OCI-LY7 (cell line): ENCODE data around the gene RDH13. TPM values are rescaled to one million over a fixed set of nuclear protein-coding genes. Genes with fewer than 3 reads are reported as not detected.

Experiments used
- BruUV-seq: library from RNA; stranded (reverse); fragments of 400-500 nt; replicated peaks from 2 replicates; lab custom pipeline; 2021; lab: Mats Ljungman, UMichigan
- CTCF ChIA-PET: fragments of 300-600 bp; sonication (Branson Sonifier 250); formaldehyde crosslinking; loops from one replicate; lab custom pipeline; 2022; ENCODE audit warnings: antibody characterized with exemption; ENCODE audit not compliant: unreplicated experiment; lab: Charles Lee
- POLR2A ChIA-PET: fragments of 300-600 bp; sonication (Branson Sonifier 250); formaldehyde crosslinking; loops from one replicate; lab custom pipeline; 2022; ENCODE audit warnings: antibody characterized with exemption; lab: Charles Lee
- DNase-seq: peaks from one replicate; pipeline ENCODE4 v3.0.0-alpha.2; 2015; ENCODE audit warnings: low spot score
- H2AFZ ChIP-seq: fragments of 200-600 bp; sonication (generic), shearing (Covaris generic); 2 replicates; pipeline ENCODE4 v1.6.1; 2014; ENCODE audit warnings: mild to moderate bottlenecking, antibody characterized with exemption, low read length, moderate library complexity
- H3K27ac ChIP-seq: fragments of 200-600 bp; sonication (generic); 2 replicates; pipeline ENCODE4 v1.5.1; 2014; ENCODE audit warnings: mixed run types, low read depth, mild to moderate bottlenecking, moderate library complexity, low read length, inconsistent platforms; ENCODE audit not compliant: poor library complexity, severe bottlenecking
- H3K36me3 ChIP-seq: fragments of 200-600 bp; sonication (generic); 2 replicates; pipeline ENCODE4 v1.6.1; 2014; ENCODE audit warnings: mild to moderate bottlenecking, antibody characterized with exemption, low read length, moderate library complexity, mixed read lengths; ENCODE audit not compliant: insufficient read depth
- H3K4me1 ChIP-seq: fragments of 200-600 bp; sonication (generic); 2 replicates; pipeline ENCODE4 v1.5.1; 2014; ENCODE audit warnings: mild to moderate bottlenecking, low read length; ENCODE audit not compliant: insufficient read depth, poor library complexity, severe bottlenecking
- H3K4me2 ChIP-seq: fragments of 200-600 bp; sonication (generic); 2 replicates; pipeline ENCODE4 v1.6.1; 2014; ENCODE audit warnings: mild to moderate bottlenecking, low read length
- H3K4me3 ChIP-seq: fragments of 200-600 bp; sonication (generic); 2 replicates; pipeline ENCODE4 v1.5.1; 2014; ENCODE audit warnings: mild to moderate bottlenecking, low read depth, low read length; ENCODE audit not compliant: poor library complexity, severe bottlenecking
- H3K79me2 ChIP-seq: fragments of 200-600 bp; sonication (generic); 2 replicates; pipeline ENCODE4 v1.6.1; 2016; ENCODE audit warnings: low read depth, mild to moderate bottlenecking, low read length, moderate library complexity, mixed read lengths; ENCODE audit not compliant: insufficient read depth
- H3K9me2 ChIP-seq: fragments of 200-600 bp; sonication (generic); 2 replicates; pipeline ENCODE4 v1.6.1; 2016; ENCODE audit warnings: mild to moderate bottlenecking, low read length, mixed read lengths; ENCODE audit not compliant: insufficient read depth
- H3K9me3 ChIP-seq: fragments of 200-600 bp; sonication (generic); 2 replicates; pipeline ENCODE4 v1.6.1; 2014; ENCODE audit warnings: mild to moderate bottlenecking, mixed run types, low read length, mixed read lengths
- H4K20me1 ChIP-seq: fragments of 200-600 bp; sonication (generic); 2 replicates; pipeline ENCODE4 v1.6.1; 2014; ENCODE audit warnings: mild to moderate bottlenecking, antibody characterized with exemption, low read length, moderate library complexity, mixed read lengths; ENCODE audit not compliant: insufficient read depth
- CTCF ChIP-seq: fragments of 200-600 bp; sonication (generic); conservative IDR thresholded peaks from 2 replicates; pipeline ENCODE4 v1.5.1; 2014; ENCODE audit warnings: mild to moderate bottlenecking, antibody characterized with exemption, low read length, moderate library complexity, mixed read lengths
- EZH2phosphoT487 ChIP-seq: fragments of 200-600 bp; sonication (generic); IDR thresholded peaks from 2 replicates; pipeline ENCODE4 v1.6.1; 2018; ENCODE audit warnings: low read depth, borderline replicate concordance, mild to moderate bottlenecking, mixed run types, antibody characterized with exemption, low read length, moderate library complexity, mixed read lengths
- intact Hi-C: fragments of 100-400 bp; cut with micrococcal nuclease; formaldehyde crosslinking; loops from one replicate; pipeline ENCODE4 v1.10.0; 2022; ENCODE audit not compliant: unreplicated experiment
- total RNA-seq, 2 experiments: library from RNA; depleted of rRNA in 1 of 2; stranded (reverse); fragments of >200 nt in 1 of 2; shearing (Covaris generic) in 1 of 2; gene quantifications; 2 replicates each; pipeline ENCODE4 v1.2.3, GENCODE V29; 2014 to 2022

The RDH13 gene
- total RNA-seq, 2 experiments from 2014 or later: 19.5 to 23.1 TPM

DNA sequence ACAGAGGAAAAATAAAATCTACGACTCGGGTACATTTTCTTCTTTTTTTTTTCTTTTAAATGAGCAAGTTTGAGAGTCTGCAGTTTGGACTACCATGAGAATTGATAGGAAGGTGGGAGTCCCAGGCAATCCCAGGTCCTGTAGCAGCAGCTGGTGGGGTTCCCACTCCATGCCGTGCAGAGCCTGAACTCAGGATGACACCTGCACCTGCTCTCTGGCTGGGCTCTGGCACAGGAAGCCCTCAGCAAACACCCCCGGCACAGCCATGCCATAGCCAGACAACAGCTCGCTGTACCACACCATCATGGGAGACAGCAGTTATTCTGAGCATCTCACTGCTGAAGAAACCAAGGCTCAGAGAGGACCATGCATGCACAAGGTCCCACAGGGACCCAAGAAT, 18.7 kb downstream of the RDH13 start:
- Histone ChIP-seq H3K9me2 (no peaks in the 10 kb centered on the region), H3K4me1 (no peaks in the 10 kb centered on the region), H3K36me3 (peaks cover 73% of the 10 kb centered on the region), H4K20me1 (no peaks in the 10 kb centered on the region), H3K4me2 (no peak overlapping the region), H3K9me3 (no peaks in the 10 kb centered on the region), H3K79me2 (no peaks in the 10 kb centered on the region), H2AFZ (no peak overlapping the region), H3K4me3 (no peak overlapping the region), H3K27ac (no peak overlapping the region)
- no TSS peak for BruUV-seq
- ChIA-PET POLR2A (no interaction called here), CTCF (no interaction called here)
- no peak for TF ChIP-seq CTCF
- no peak for TF ChIP-seq EZH2phosphoT487
- intact Hi-C loops: no loop called here
- DNase-seq: no peak

GRCh38 chr19:55042688-55043087, 20.3 kb downstream of the RDH13 start:
- no peak overlapping the region for H2AFZ ChIP-seq
- no peaks in the 10 kb centered on the region for H4K20me1 ChIP-seq
- DNase-seq: no peak
- BruUV-seq: no TSS peak
- POLR2A ChIA-PET: no interaction called here
- H3K9me2 ChIP-seq: no peaks in the 10 kb centered on the region
- no peaks in the 10 kb centered on the region for H3K9me3 ChIP-seq
- H3K4me3 ChIP-seq: no peak overlapping the region
- TF ChIP-seq EZH2phosphoT487 (no peak), CTCF (no peak)
- no peaks in the 10 kb centered on the region for H3K4me1 ChIP-seq
- H3K4me2 ChIP-seq: no peak overlapping the region
- H3K27ac ChIP-seq: no peak overlapping the region
- CTCF ChIA-PET: no interaction called here
- H3K36me3 ChIP-seq: peaks cover 57% of the 10 kb centered on the region
- intact Hi-C loops: no loop called here
- H3K79me2 ChIP-seq: no peaks in the 10 kb centered on the region

DNA sequence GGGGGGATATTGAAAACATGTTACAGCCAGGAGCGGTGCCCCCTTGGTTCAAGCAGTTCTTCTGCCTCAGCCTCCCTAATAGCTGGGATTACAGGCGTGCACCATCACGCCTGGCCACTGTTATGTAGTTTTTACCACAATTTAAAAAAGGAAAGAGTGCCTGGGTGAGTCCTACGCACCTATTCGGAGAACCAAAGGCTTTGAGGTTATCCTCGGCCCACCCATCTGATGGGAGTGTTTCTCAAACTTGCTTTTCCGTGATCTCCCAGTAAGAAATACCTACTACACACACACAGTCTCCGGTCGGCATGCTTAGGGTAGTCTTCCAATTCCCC, 20.6 kb downstream of the RDH13 start:
- Histone ChIP-seq H4K20me1 (no peaks in the 10 kb centered on the region), H3K27ac (no peak overlapping the region), H3K9me2 (no peaks in the 10 kb centered on the region), H3K9me3 (no peaks in the 10 kb centered on the region), H2AFZ (no peak overlapping the region), H3K4me1 (no peaks in the 10 kb centered on the region), H3K79me2 (no peaks in the 10 kb centered on the region), H3K36me3 (peaks cover 54% of the 10 kb centered on the region), H3K4me3 (no peak overlapping the region), H3K4me2 (no peak overlapping the region)
- no TSS peak for BruUV-seq
- ChIA-PET CTCF (no interaction called here), POLR2A (no interaction called here)
- TF ChIP-seq CTCF: no peak
- no peak for TF ChIP-seq EZH2phosphoT487
- DNase-seq: no peak
- intact Hi-C loops: no loop called here
